HepG2 (cell line): ENCODE data around the gene B3GNT9. TPM values are rescaled to one million over a fixed set of nuclear protein-coding genes. Genes with fewer than 3 reads are reported as not detected.
A peak's percentile ranks its signal among the peaks of the same experiment; 100 is the strongest.

Source experiments
- CHD4 ChIP-seq: fragments of 200-600 bp; sonication (generic); IDR thresholded peaks from 2 replicates; pipeline ENCODE4 v1.7.0; 2017; ENCODE audit warnings: mild to moderate bottlenecking, low read length, borderline replicate concordance
- EP300 ChIP-seq, 3 experiments: sonication (generic) in 1 of 3; formaldehyde crosslinking in 1 of 3; IDR thresholded peaks; 2 replicates each; pipeline versions ENCODE4 v1.5.1 to v1.6.1; 2011 to 2020; ENCODE audit warnings: low read depth in 2 of 3, low read length in 2 of 3, borderline replicate concordance in 1 of 3, improper control_type of control experiment in 1 of 3, mild to moderate bottlenecking in 1 of 3, missing genetic modification reagents in 1 of 3, moderate library complexity in 1 of 3
- GPN1 ChIP-seq: sonication (generic); formaldehyde crosslinking; IDR thresholded peaks from 2 replicates; pipeline ENCODE4 v1.5.1; 2020; ENCODE audit warnings: missing genetic modification reagents, borderline replicate concordance
- HDAC6 ChIP-seq: fragments of 200-600 bp; sonication (generic); IDR thresholded peaks from 2 replicates; pipeline ENCODE4 v1.7.0; 2017; ENCODE audit warnings: mild to moderate bottlenecking, antibody characterized with exemption, low read length, low read depth
- JUN ChIP-seq: sonication (generic); formaldehyde crosslinking; IDR thresholded peaks from 2 replicates; pipeline ENCODE4 v1.4.0; 2020; ENCODE audit warnings: mild to moderate bottlenecking, missing genetic modification reagents
- KAT7 ChIP-seq: IDR thresholded peaks from 2 replicates; pipeline ENCODE4 v1.6.1; 2018; ENCODE audit warnings: borderline replicate concordance, missing compliant biosample characterization
- KMT2B ChIP-seq: IDR thresholded peaks from 2 replicates; pipeline ENCODE4 v1.6.1; 2016; ENCODE audit warnings: missing genetic modification reagents, missing compliant biosample characterization
- MEIS2 ChIP-seq: sonication (generic); formaldehyde crosslinking; IDR thresholded peaks from 2 replicates; pipeline ENCODE4 v1.9.0; 2021; ENCODE audit warnings: mild to moderate bottlenecking, missing genetic modification reagents
- MIER2 ChIP-seq: IDR thresholded peaks from 2 replicates; pipeline ENCODE4 v1.6.1; 2016; ENCODE audit warnings: missing biosample characterization, missing genetic modification reagents
- PAF1 ChIP-seq: IDR thresholded peaks from 2 replicates; pipeline ENCODE4 v1.6.1; 2016; ENCODE audit warnings: missing genetic modification reagents, missing compliant biosample characterization
- RARG ChIP-seq: sonication (generic); formaldehyde crosslinking; IDR thresholded peaks from 2 replicates; pipeline ENCODE4 v1.4.0; 2020; ENCODE audit warnings: low read depth, mild to moderate bottlenecking, missing genetic modification reagents
- SPEN ChIP-seq: sonication (generic); formaldehyde crosslinking; IDR thresholded peaks from 2 replicates; pipeline ENCODE4 v1.5.1; 2020; ENCODE audit warnings: low read depth, mild to moderate bottlenecking, missing genetic modification reagents
- ZBTB39 ChIP-seq: sonication (generic); formaldehyde crosslinking; IDR thresholded peaks from 2 replicates; pipeline ENCODE4 v1.5.0; 2020; ENCODE audit warnings: missing genetic modification reagents
- ZNF451 ChIP-seq: sonication (generic); formaldehyde crosslinking; IDR thresholded peaks from 2 replicates; pipeline ENCODE4 v1.5.0; 2020; ENCODE audit warnings: mild to moderate bottlenecking, missing genetic modification reagents
- ZNF724P ChIP-seq: sonication (generic); formaldehyde crosslinking; IDR thresholded peaks from 2 replicates; pipeline ENCODE4 v1.8.0; 2022; ENCODE audit warnings: missing genetic modification reagents, borderline replicate concordance
- polyA plus RNA-seq, 8 experiments: library from polyadenylated mRNA; depleted of rRNA in 3 of 8; stranded (reverse) in 7 of 8; unstranded in 1 of 8; fragments of >200 nt; fragmentation: Illumina TruSeq in 4 of 8; extraction: Trizol in 4 of 8; gene quantifications; 2 replicates each; pipeline versions ENCODE4 v1.2.1 to v1.2.3, GENCODE V29; 2011 to 2016; ENCODE audit warnings: low read depth in 4 of 8, missing spikeins in 1 of 8, mixed read lengths in 1 of 8; ENCODE audit not compliant: insufficient read depth in 1 of 8
- total RNA-seq, 5 experiments: library from RNA; depleted of rRNA; stranded (reverse); fragments of >200 nt; fragmentation: Illumina TruSeq; extraction: Trizol; gene quantifications; 2 replicates each; pipeline ENCODE4 v1.2.3, GENCODE V29; 2016; ENCODE audit warnings: low read depth in 1 of 5
- TF ChIP-seq, protein P1 (sequence below): sonication (generic); formaldehyde crosslinking; IDR thresholded peaks from 2 replicates; pipeline ENCODE4 v1.4.0; 2020; ENCODE audit warnings: missing genetic modification reagents, borderline replicate concordance
- TF ChIP-seq, protein P2 (sequence below), 2 experiments: sonication (generic) in 1 of 2; formaldehyde crosslinking in 1 of 2; IDR thresholded peaks; 2 replicates each; pipeline versions ENCODE4 v1.4.0 to v1.6.1; 2018 to 2020; ENCODE audit warnings: missing genetic modification reagents in 2 of 2, borderline replicate concordance in 1 of 2, low read depth in 1 of 2, mild to moderate bottlenecking in 1 of 2, missing biosample characterization in 1 of 2
- TF ChIP-seq, protein P3 (sequence below): sonication (generic); formaldehyde crosslinking; IDR thresholded peaks from 2 replicates; pipeline ENCODE4 v1.4.0; 2020; ENCODE audit warnings: missing genetic modification reagents

B3GNT9 gene
- total and polyA plus RNA-seq, 2 of the 13 experiments (the other 11 are each of a cell fraction or from before 2014, with no cell fraction given), result 1.5 to 3.1 TPM

- TF ChIP-seq ZNF724P (CRISPR knock-in tag) (no peak), RARG (CRISPR knock-in tag) (no peak), CHD4 (no peak), KAT7 (no peak), EP300 (IDR thresholded peaks at IDR 0.05; ENCODE audit: low read depth in 2 of 2, low read length in 2 of 2) (peak in 1 of 2 experiments; percentile 30; a peak in 1 of 4 replicates), EP300 (CRISPR knock-in tag; IDR thresholded peaks at IDR 0.05; ENCODE audit: borderline replicate concordance) (peak; percentile 15; the same call in 1 of the 2 replicates), ZBTB39 (no peak), SPEN (CRISPR knock-in tag) (peak; percentile 88), MEIS2 (CRISPR knock-in tag) (no peak; the same call in 1 of the 2 replicates), ZNF451 (CRISPR knock-in tag) (peak; percentile 42; the same call in 1 of the 2 replicates), PAF1 (no peak), GPN1 (CRISPR knock-in tag) (no peak), KMT2B (CRISPR knock-in tag) (peak; percentile 59; the same call in 1 of the 2 replicates), MIER2 (CRISPR knock-in tag) (0 out of 2 replicates have a peak, but pooled peaks have one; percentile 20), JUN (no peak), HDAC6 (no peak)
- TF ChIP-seq, protein P1, sequence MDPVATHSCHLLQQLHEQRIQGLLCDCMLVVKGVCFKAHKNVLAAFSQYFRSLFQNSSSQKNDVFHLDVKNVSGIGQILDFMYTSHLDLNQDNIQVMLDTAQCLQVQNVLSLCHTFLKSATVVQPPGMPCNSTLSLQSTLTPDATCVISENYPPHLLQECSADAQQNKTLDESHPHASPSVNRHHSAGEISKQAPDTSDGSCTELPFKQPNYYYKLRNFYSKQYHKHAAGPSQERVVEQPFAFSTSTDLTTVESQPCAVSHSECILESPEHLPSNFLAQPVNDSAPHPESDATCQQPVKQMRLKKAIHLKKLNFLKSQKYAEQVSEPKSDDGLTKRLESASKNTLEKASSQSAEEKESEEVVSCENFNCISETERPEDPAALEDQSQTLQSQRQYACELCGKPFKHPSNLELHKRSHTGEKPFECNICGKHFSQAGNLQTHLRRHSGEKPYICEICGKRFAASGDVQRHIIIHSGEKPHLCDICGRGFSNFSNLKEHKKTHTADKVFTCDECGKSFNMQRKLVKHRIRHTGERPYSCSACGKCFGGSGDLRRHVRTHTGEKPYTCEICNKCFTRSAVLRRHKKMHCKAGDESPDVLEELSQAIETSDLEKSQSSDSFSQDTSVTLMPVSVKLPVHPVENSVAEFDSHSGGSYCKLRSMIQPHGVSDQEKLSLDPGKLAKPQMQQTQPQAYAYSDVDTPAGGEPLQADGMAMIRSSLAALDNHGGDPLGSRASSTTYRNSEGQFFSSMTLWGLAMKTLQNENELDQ, result no peak
- TF ChIP-seq, protein P2, sequence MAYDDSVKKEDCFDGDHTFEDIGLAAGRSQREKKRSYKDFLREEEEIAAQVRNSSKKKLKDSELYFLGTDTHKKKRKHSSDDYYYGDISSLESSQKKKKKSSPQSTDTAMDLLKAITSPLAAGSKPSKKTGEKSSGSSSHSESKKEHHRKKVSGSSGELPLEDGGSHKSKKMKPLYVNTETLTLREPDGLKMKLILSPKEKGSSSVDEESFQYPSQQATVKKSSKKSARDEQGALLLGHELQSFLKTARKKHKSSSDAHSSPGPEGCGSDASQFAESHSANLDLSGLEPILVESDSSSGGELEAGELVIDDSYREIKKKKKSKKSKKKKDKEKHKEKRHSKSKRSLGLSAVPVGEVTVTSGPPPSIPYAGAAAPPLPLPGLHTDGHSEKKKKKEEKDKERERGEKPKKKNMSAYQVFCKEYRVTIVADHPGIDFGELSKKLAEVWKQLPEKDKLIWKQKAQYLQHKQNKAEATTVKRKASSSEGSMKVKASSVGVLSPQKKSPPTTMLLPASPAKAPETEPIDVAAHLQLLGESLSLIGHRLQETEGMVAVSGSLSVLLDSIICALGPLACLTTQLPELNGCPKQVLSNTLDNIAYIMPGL (CRISPR knock-in tag; IDR thresholded peaks at IDR 0.05; ENCODE audit: borderline replicate concordance in 1 of 2, low read depth in 1 of 2), result peak in 1 of 2 experiments; percentile 82; a peak in 3 of 4 replicates
- TF ChIP-seq, protein P3, sequence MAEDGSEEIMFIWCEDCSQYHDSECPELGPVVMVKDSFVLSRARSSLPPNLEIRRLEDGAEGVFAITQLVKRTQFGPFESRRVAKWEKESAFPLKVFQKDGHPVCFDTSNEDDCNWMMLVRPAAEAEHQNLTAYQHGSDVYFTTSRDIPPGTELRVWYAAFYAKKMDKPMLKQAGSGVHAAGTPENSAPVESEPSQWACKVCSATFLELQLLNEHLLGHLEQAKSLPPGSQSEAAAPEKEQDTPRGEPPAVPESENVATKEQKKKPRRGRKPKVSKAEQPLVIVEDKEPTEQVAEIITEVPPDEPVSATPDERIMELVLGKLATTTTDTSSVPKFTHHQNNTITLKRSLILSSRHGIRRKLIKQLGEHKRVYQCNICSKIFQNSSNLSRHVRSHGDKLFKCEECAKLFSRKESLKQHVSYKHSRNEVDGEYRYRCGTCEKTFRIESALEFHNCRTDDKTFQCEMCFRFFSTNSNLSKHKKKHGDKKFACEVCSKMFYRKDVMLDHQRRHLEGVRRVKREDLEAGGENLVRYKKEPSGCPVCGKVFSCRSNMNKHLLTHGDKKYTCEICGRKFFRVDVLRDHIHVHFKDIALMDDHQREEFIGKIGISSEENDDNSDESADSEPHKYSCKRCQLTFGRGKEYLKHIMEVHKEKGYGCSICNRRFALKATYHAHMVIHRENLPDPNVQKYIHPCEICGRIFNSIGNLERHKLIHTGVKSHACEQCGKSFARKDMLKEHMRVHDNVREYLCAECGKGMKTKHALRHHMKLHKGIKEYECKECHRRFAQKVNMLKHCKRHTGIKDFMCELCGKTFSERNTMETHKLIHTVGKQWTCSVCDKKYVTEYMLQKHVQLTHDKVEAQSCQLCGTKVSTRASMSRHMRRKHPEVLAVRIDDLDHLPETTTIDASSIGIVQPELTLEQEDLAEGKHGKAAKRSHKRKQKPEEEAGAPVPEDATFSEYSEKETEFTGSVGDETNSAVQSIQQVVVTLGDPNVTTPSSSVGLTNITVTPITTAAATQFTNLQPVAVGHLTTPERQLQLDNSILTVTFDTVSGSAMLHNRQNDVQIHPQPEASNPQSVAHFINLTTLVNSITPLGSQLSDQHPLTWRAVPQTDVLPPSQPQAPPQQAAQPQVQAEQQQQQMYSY, result no peak
Observed at GRCh38 chr16:67170168-67170948, 19.6 kb upstream of the B3GNT9 start, which contains the start of gene NOL3 (continued).
